Stimulated activated CD8-positive, alpha-beta memory T cell treated with anti-CD3 and anti-CD28 coated beads, Interleukin-2, amount 100 ng/mL, for 48 hours (primary cell): ENCODE data around the gene KIF23.

Experiments used
- DNase-seq, 2 donors: peaks; one replicate each; pipeline ENCODE4 v3.0.0-alpha.2; 2020; ENCODE audit warnings: low read depth in 2 of 2

The KIF23 gene

GRCh38 chr15:69491038-69491505 lies 76.9 kb downstream of the KIF23 start:
- no peak for DNase-seq

- no peak for DNase-seq
Measured at GRCh38 chr15:69493406-69493805, 79.3 kb downstream of the KIF23 start.

- DNase-seq: no peak
Measured at GRCh38 chr15:69496001-69496400, 81.9 kb downstream of the KIF23 start.

- no peak for DNase-seq
Measured at GRCh38 chr15:69497076-69497475, 82.9 kb downstream of the KIF23 start.

GRCh38 chr15:69497667-69498066 lies 83.5 kb downstream of the KIF23 start:
- DNase-seq: no peak
